ENCODE data around the gene TCAIM. TPM values are rescaled to one million over a fixed set of nuclear protein-coding genes. Genes with fewer than 3 reads are reported as not detected.

The TCAIM gene
- total and polyA plus RNA-seq, 9 of the 15 experiments (the other 6 are each of a cell fraction or from before 2014, with no cell fraction given) = 19.7 to 53.3 (median 36.9) TPM

- 0 out of 4 replicates have a peak, but pooled peaks of 1 of the 2 experiments have one; percentile 17 for TF ChIP-seq MNT (conservative IDR thresholded peaks at IDR 0.05)
- TF ChIP-seq KLF1 (tag; IDR thresholded peaks at IDR 0.05) = no peak
- TF ChIP-seq HDAC2 (IDR thresholded peaks at IDR 0.05) = peak; percentile 65; the same call in 1 of the 2 replicates
- TF ChIP-seq SOX6 (IDR thresholded peaks at IDR 0.05) = peak; percentile 31; the same call in 1 of the 2 replicates
- 0 out of 2 replicates have a peak, but pooled peaks have one; percentile 15 for TF ChIP-seq CXXC5 (CRISPR knock-in tag; IDR thresholded peaks at IDR 0.05)
- peak; percentile 37; the same call in 1 of the 2 replicates for TF ChIP-seq MTA1 (IDR thresholded peaks at IDR 0.05; ENCODE audit: borderline replicate concordance)
- TF ChIP-seq KDM1A (IDR thresholded peaks at IDR 0.05) = peak; percentile 95
- peak; percentile 70; the same call in 1 of the 2 replicates for TF ChIP-seq JUN (IDR thresholded peaks at IDR 0.05; ENCODE audit: borderline replicate concordance, low read depth, low read length)
- TF ChIP-seq JUN (CRISPR knock-in tag; IDR thresholded peaks at IDR 0.05; ENCODE audit: borderline replicate concordance) = no peak
- peak; percentile 90 for TF ChIP-seq FOSL1 (tag; conservative IDR thresholded peaks at IDR 0.05)
- TF ChIP-seq SMARCE1 (IDR thresholded peaks at IDR 0.05) = peak; percentile 87
- TF ChIP-seq SMARCA4 (IDR thresholded peaks at IDR 0.05) = peak; percentile 87
- peak; percentile 76 for TF ChIP-seq ATF3 (IDR thresholded peaks at IDR 0.05)
- TF ChIP-seq ATF3 (CRISPR knock-in tag; conservative IDR thresholded peaks at IDR 0.05) = no peak
- 0 out of 4 replicates have a peak, but pooled peaks of 1 of the 2 experiments have one; percentile 17 for TF ChIP-seq MAZ (CRISPR knock-in tag; conservative IDR thresholded peaks at IDR 0.05 in 1 of 2, IDR thresholded peaks at IDR 0.05 in 1 of 2)
- peak; percentile 74 for TF ChIP-seq DPF2 (IDR thresholded peaks at IDR 0.05)
- peak; percentile 84 for TF ChIP-seq ARID1B (IDR thresholded peaks at IDR 0.05)
- no peak for TF ChIP-seq L3MBTL2 (IDR thresholded peaks at IDR 0.05)
- TF ChIP-seq HDAC1 (IDR thresholded peaks at IDR 0.05) = peak in 1 of 2 experiments; percentile 89; a peak in 2 of 4 replicates
- TF ChIP-seq VEZF1 (CRISPR knock-in tag; IDR thresholded peaks at IDR 0.05) = 0 out of 2 replicates have a peak, but pooled peaks have one; percentile 15
- no peak for TF ChIP-seq MCM2 (IDR thresholded peaks at IDR 0.05; ENCODE audit: low read depth)
- no peak for TF ChIP-seq CHAMP1 (IDR thresholded peaks at IDR 0.05)
Observed at GRCh38 chr3:44348993-44349392, 10.4 kb downstream of the TCAIM start (continued).

Measured in K562 (cell line).